HCT116 (cell line): ENCODE data around the gene PIM3. TPM values are rescaled to one million over a fixed set of nuclear protein-coding genes. Genes with fewer than 3 reads are reported as not detected.

Source experiments
- ATAC-seq: fragments of 200-7000 bp; cut with Tn5 transposase; 2 replicates; pipeline ENCODE4 v1.9.1; 2020; ENCODE audit warnings: mild to moderate bottlenecking, moderate library complexity
- BruUV-seq: library from RNA; stranded (reverse); fragments of 400-500 nt; replicated peaks from 2 replicates; lab custom pipeline; 2021; lab: Mats Ljungman, UMichigan
- CTCF ChIA-PET: fragments of 300-600 bp; sonication (Branson Sonifier 250); formaldehyde crosslinking; loops from one replicate; lab custom pipeline; 2021; ENCODE audit warnings: antibody characterized with exemption; lab: Charles Lee
- POLR2A ChIA-PET: fragments of 300-600, 350-600 bp; sonication (Branson Sonifier 250); formaldehyde crosslinking; loops from one replicate; lab custom pipeline; 2021; ENCODE audit warnings: antibody characterized with exemption; lab: Charles Lee
- RAD21 ChIA-PET, 2 experiments: fragments of 300-600 bp; sonication (Branson Sonifier 250); formaldehyde crosslinking; loops; one replicate each; lab custom pipeline; 2023; ENCODE audit warnings: low total read pairs in 2 of 2; ENCODE audit not compliant: uncharacterized antibody in 2 of 2, unreplicated experiment in 2 of 2, low non-redundant PET in 1 of 2; lab: Charles Lee
- DNase-seq: peaks from one replicate; pipeline ENCODE4 v3.0.0-alpha.2; 2010; ENCODE audit warnings: low read depth, low spot score
- H2AFZ ChIP-seq: fragments of 200-600 bp; shearing (Covaris generic), sonication (generic); 2 replicates; pipeline ENCODE4 v1.6.1; 2017; ENCODE audit warnings: low read depth, mixed run types, mixed read lengths, antibody characterized with exemption, low read length; ENCODE audit not compliant: poor library complexity, severe bottlenecking
- H3K27ac ChIP-seq: 2 replicates; pipeline ENCODE4 v1.5.1; 2012; ENCODE audit warnings: low read depth, low read length
- H3K27me3 ChIP-seq: fragments of 200-600 bp; sonication (generic); 2 replicates; pipeline ENCODE4 v1.6.1; 2016; ENCODE audit warnings: mixed run types, low read length, mixed read lengths; ENCODE audit not compliant: insufficient read depth
- H3K36me3 ChIP-seq, 2 experiments: fragments of 200-500 bp in 1 of 2; fragments of 200-600 bp in 1 of 2; sonication (Bioruptor generic) in 1 of 2; sonication (generic) in 1 of 2; 2 replicates each; pipeline versions ENCODE4 v1.5.1 to v1.6.1; 2014 to 2016; ENCODE audit warnings: low read length in 2 of 2, inconsistent platforms in 1 of 2, mixed read lengths in 1 of 2, mixed run types in 1 of 2; ENCODE audit not compliant: insufficient read depth in 2 of 2, control insufficient read depth in 1 of 2
- H3K4me1 ChIP-seq, 2 experiments: fragments of 200-600 bp in 1 of 2; sonication (generic) in 1 of 2; 2 replicates each; pipeline versions ENCODE4 v1.5.1 to v1.6.1; 2012 to 2017; ENCODE audit warnings: low read length in 2 of 2, inconsistent platforms in 1 of 2, mild to moderate bottlenecking in 1 of 2, mixed read lengths in 1 of 2, mixed run types in 1 of 2, moderate library complexity in 1 of 2; ENCODE audit not compliant: insufficient read depth in 2 of 2, control insufficient read depth in 1 of 2
- H3K4me2 ChIP-seq: fragments of 200-600 bp; sonication (generic); 2 replicates; pipeline ENCODE4 v1.6.1; 2017; ENCODE audit warnings: mixed run types, low read length, mixed read lengths
- H3K4me3 ChIP-seq, 2 experiments: fragments of 200-600 bp in 1 of 2; sonication (generic) in 1 of 2; replicated peaks in 1 of 2; 2 replicates each; pipeline ENCODE4 v1.5.1; 2011 to 2016; ENCODE audit warnings: low read length in 2 of 2, control low read depth in 1 of 2, low read depth in 1 of 2, mild to moderate bottlenecking in 1 of 2, mixed read lengths in 1 of 2, mixed run types in 1 of 2
- H3K79me2 ChIP-seq: fragments of 200-600 bp; sonication (generic); 2 replicates; pipeline ENCODE4 v1.6.1; 2017; ENCODE audit warnings: mild to moderate bottlenecking, mixed run types, low read length, moderate library complexity, mixed read lengths; ENCODE audit not compliant: insufficient read depth
- H3K9ac ChIP-seq: fragments of 200-600 bp; sonication (generic); 2 replicates; pipeline ENCODE4 v1.6.1; 2016; ENCODE audit warnings: low read length, mixed read lengths
- H3K9me2 ChIP-seq: fragments of 200-600 bp; sonication (generic), shearing (Covaris generic); 2 replicates; pipeline ENCODE4 v1.6.1; 2017; ENCODE audit warnings: mixed run types, mild to moderate bottlenecking, moderate library complexity; ENCODE audit not compliant: insufficient read depth
- H3K9me3 ChIP-seq, 2 experiments: fragments of 200-500 bp in 1 of 2; fragments of 200-600 bp in 1 of 2; sonication (Bioruptor generic) in 1 of 2; sonication (generic) in 1 of 2; 2 replicates each; pipeline ENCODE4 v1.6.1; 2014 to 2017; ENCODE audit warnings: low read length in 2 of 2, mixed read lengths in 2 of 2, inconsistent platforms in 1 of 2, low read depth in 1 of 2, mild to moderate bottlenecking in 1 of 2, mixed run types in 1 of 2, moderate library complexity in 1 of 2; ENCODE audit not compliant: control insufficient read depth in 1 of 2, insufficient read depth in 1 of 2
- H4K20me1 ChIP-seq: fragments of 200-600 bp; sonication (generic), shearing (Covaris generic); 2 replicates; pipeline ENCODE4 v1.6.1; 2017; ENCODE audit warnings: mixed run types, mild to moderate bottlenecking, moderate library complexity; ENCODE audit not compliant: insufficient read depth
- CBX3 ChIP-seq: IDR thresholded peaks from 2 replicates; pipeline ENCODE4 v1.6.1; 2012; ENCODE audit warnings: low read depth
- EZH2 ChIP-seq: fragments of 200-600 bp; sonication (generic); IDR thresholded peaks from 2 replicates; pipeline ENCODE4 v1.6.1; 2017; ENCODE audit warnings: antibody characterized with exemption, mixed run types
- EZH2phosphoT487 ChIP-seq: fragments of 200-600 bp; IDR thresholded peaks from 2 replicates; pipeline ENCODE4 v1.6.1; 2018; ENCODE audit warnings: antibody characterized with exemption, borderline replicate concordance
- JUND ChIP-seq: IDR thresholded peaks from 2 replicates; pipeline ENCODE4 v1.6.1; 2012
- POLR2A ChIP-seq: IDR thresholded peaks from 2 replicates; pipeline ENCODE4 v1.7.0; 2011; ENCODE audit warnings: borderline replicate concordance; ENCODE audit not compliant: insufficient read depth, insufficient read length; ENCODE audit errors: extremely low read depth
- POLR2AphosphoS5 ChIP-seq: IDR thresholded peaks from 2 replicates; pipeline ENCODE4 v1.6.1; 2011; ENCODE audit warnings: mild to moderate bottlenecking, low read depth, low read length, moderate library complexity
- RAD21 ChIP-seq: IDR thresholded peaks from 2 replicates; pipeline ENCODE4 v1.6.1; 2012; ENCODE audit warnings: low read depth, mild to moderate bottlenecking
- REST ChIP-seq: IDR thresholded peaks from 2 replicates; pipeline ENCODE4 v1.6.1; 2012; ENCODE audit warnings: low read depth
- SIN3A ChIP-seq: IDR thresholded peaks from 2 replicates; pipeline ENCODE4 v1.6.1; 2012; ENCODE audit warnings: low read depth
- SP1 ChIP-seq: IDR thresholded peaks from 2 replicates; pipeline ENCODE4 v1.6.1; 2012; ENCODE audit warnings: low read depth
- SRF ChIP-seq: IDR thresholded peaks from 2 replicates; pipeline ENCODE4 v1.6.1; 2012; ENCODE audit warnings: low read depth
- TCF7L2 ChIP-seq: IDR thresholded peaks from 2 replicates; pipeline ENCODE4 v1.7.0; 2011; ENCODE audit warnings: borderline replicate concordance, inconsistent platforms; ENCODE audit not compliant: insufficient read depth, insufficient read length; ENCODE audit errors: extremely low read depth
- ZBTB33 ChIP-seq: IDR thresholded peaks from 2 replicates; pipeline ENCODE4 v1.6.1; 2011; ENCODE audit warnings: mild to moderate bottlenecking, low read length, moderate library complexity; ENCODE audit not compliant: insufficient replicate concordance; ENCODE audit errors: extremely low read depth
- ZFX ChIP-seq: fragments of 450-650 bp; IDR thresholded peaks from 2 replicates; pipeline ENCODE4 v1.6.1; 2017
- intact Hi-C: fragments of 100-400 bp; cut with micrococcal nuclease; formaldehyde crosslinking; loops from 2 replicates; pipeline ENCODE4 v1.10.0; 2022
- total RNA-seq: library from RNA; stranded (reverse); gene quantifications from one replicate; pipeline ENCODE4 v1.2.1, GENCODE V29; 2021; ENCODE audit not compliant: unreplicated experiment

Gene PIM3
- total RNA-seq, 1 experiment from 2014 or later = 116 TPM

- TF ChIP-seq SP1 = no peak
- no peak; the same call in 1 of the 2 replicates for TF ChIP-seq ZFX
- no peak for TF ChIP-seq SIN3A
- TF ChIP-seq ZBTB33 = no peak
- TF ChIP-seq EZH2phosphoT487 = no peak
- no peak for TF ChIP-seq RAD21
- TF ChIP-seq, all 23 proteins: peak for 0
These were observed 17.8 kb upstream of the PIM3 start (continued) for GRCh38 chr22:49942565-49943404.

GRCh38 chr22:49943405-49943765 is 17.2 kb upstream of the PIM3 start:
- no peak overlapping the region; the same call in 1 of the 2 replicates for H3K27ac ChIP-seq
- H3K4me1 ChIP-seq = peaks cover 10 to 18% of the 10 kb centered on the region in 2 experiments
- H3K9me2 ChIP-seq = no peaks in the 10 kb centered on the region
- no peaks in the 10 kb centered on the region for H3K79me2 ChIP-seq
- DNase-seq = no peak
- RAD21 ChIA-PET = no interaction called here
- no peak overlapping the region for H2AFZ ChIP-seq
- ATAC-seq = no peak
- no peak overlapping the region for H3K4me2 ChIP-seq
- no peaks in the 10 kb centered on the region for H3K27me3 ChIP-seq
- no TSS peak for BruUV-seq
- no peak overlapping the region for H3K9ac ChIP-seq
- H3K9me3 ChIP-seq = no peaks in the 10 kb centered on the region
- intact Hi-C loops = no loop called here
- no peaks in the 10 kb centered on the region for H3K36me3 ChIP-seq
- no peaks in the 10 kb centered on the region for H4K20me1 ChIP-seq
- H3K4me3 ChIP-seq = no peak overlapping the region
- CTCF ChIA-PET = no interaction called here
- POLR2A ChIA-PET = interaction anchor here (1.1 kb wide), 1 partner anchor 27 kb away, joined by 3 read pairs; no protein-coding TSS in a partner anchor
- TF ChIP-seq SIN3A (no peak), TCF7L2 (no peak), SP1 (no peak), REST (no peak), CBX3 (no peak), POLR2AphosphoS5 (no peak), EZH2 (no peak), JUND (no peak), SRF (no peak), POLR2A (no peak), ZBTB33 (no peak)
